H54 (cell line): ENCODE data around the gene ZNF763.
A peak's percentile ranks its signal among the peaks of the same experiment; 100 is the strongest.
"Not testable (repeated sequence)": the region's sequence is repeated elsewhere in the genome, so short reads cannot be mapped to it uniquely, and the experiment has no call there.

ENCODE experiments used
- DNase-seq: peaks from one replicate; pipeline ENCODE4 v3.0.0; 2011; ENCODE audit warnings: low spot score, mixed read lengths; ENCODE audit not compliant: insufficient read length
- FAIRE-seq: peaks from 3 replicates; lab custom pipeline; 2011; peaks lifted over from hg19 to GRCh38; lab: Jason Lieb, UNC
- POLR2A ChIP-seq: IDR thresholded peaks from 2 replicates; pipeline ENCODE4 v1.6.1; 2011; ENCODE audit warnings: low read depth, mild to moderate bottlenecking, low read length

The ZNF763 gene

DNA sequence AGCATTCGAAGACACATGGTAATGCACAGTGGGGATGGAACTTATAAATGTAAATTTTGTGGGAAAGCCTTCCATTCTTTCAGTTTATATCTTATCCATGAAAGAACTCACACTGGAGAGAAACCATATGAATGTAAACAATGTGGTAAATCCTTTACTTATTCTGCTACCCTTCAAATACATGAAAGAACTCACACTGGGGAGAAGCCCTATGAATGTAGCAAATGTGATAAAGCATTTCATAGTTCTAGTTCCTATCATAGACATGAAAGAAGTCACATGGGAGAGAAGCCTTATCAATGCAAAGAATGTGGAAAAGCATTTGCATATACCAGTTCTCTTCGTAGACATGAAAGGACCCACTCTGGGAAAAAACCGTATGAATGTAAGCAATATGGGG is 16.2 kb upstream of the ZNF763 start:
- no peak for TF ChIP-seq POLR2A
- FAIRE-seq (no peak), DNase-seq (no peak)

DNA sequence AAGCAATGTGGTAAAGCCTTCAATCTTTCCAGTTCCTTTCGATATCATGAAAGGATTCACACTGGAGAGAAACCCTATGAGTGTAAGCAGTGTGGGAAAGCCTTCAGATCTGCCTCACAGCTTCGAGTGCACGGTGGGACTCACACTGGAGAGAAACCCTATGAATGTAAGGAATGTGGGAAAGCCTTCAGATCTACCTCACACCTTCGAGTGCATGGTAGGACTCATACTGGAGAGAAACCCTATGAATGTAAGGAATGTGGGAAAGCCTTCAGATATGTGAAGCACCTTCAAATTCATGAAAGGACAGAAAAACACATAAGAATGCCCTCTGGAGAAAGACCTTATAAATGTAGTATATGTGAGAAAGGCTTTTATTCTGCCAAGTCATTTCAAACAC is 15.6 kb upstream of the ZNF763 start:
- DNase-seq (no peak), FAIRE-seq (no peak)
- TF ChIP-seq POLR2A: no peak

DNA sequence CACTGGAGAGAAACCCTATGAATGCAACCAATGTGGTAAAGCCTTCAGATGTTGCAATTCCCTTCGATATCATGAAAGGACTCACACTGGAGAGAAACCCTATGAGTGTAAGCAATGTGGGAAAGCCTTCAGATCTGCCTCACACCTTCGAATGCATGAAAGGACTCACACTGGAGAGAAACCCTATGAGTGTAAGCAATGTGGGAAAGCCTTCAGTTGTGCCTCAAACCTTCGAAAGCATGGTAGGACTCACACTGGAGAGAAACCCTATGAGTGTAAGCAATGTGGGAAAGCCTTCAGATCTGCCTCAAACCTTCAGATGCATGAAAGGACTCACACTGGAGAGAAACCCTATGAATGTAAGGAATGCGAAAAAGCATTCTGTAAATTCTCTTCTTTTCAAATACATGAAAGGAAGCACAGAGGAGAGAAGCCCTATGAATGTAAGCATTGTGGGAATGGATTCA is 15.2 kb upstream of the ZNF763 start:
- not testable (repeated sequence) for FAIRE-seq, DNase-seq

DNA sequence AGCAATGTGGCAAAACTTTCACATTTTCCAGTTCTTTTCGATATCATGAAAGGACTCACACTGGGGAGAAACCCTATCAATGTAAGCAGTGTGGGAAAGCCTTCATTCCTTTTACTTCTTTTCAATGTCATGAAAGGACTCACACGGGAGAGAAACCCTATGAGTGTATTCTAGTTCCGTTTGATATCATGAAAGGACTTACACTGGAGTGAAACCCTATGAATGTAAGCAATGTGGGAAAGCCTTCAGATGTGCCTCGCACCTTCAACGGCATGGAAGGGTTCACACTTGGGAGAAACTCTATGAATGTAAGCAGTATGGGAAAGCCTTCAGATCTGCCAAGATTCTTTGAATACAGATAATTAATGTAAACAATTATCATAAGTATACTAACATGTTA is 14.5 kb upstream of the ZNF763 start:
- FAIRE-seq (no peak), DNase-seq (no peak)
- TF ChIP-seq POLR2A: no peak

DNA sequence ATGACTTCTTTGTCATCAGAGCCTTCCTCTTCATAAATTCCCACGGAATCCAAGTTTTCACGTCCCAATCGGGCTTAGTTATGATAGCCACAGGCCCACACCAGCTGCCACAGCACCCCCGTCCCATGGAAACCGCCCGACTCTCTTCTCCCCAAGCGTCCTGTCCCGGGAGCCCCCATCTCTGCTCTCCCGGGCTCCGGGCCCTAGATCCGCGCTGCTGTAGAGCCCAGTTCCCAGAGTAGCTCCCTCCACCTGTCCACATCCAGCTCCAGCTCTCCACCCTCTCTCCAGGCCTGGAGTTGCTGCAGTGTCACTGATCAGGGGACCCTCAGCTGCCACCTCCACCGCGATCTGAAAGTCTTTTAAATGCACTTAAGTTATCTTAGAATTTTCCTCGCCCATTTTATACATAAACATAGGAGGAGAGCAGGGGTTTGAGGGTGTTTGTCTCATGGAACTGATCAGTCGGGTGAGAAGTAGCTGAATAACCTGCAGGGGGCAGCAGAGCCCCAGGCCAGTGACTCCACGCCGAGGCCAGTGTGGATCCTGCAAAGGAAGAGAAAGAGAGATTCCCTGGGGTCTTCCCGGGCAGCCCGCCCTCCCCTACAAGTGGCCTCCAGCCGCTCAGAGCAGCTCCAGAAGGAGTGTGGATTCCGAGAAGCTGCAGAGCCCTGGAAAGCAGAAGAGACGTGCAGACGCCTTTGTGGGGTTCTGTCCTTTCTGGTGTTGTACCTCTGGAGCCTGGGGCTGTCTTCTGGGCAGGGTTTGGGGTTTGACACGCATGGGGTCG is 1.1 kb upstream of the ZNF763 start:
- no peak for TF ChIP-seq POLR2A
- FAIRE-seq: no peak
- DNase-seq: peak; percentile 42

DNA sequence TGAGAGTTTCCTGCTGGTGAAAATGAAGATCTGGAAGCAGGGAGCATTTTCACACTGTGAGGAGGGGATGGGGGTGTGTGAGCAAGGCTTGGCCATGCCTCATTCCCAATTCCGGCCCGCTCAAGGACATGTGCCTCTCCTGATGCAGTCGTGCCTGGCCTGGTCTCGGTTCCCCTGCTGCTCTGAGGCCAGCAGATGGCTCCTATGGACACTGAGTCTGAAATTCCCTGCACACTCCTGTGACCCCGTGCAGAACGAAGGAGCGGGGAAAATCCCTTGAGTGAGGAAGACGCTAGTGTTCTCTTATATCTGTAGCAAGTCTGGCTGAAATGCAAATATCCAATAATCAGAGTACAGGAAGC is 363 bp upstream of the ZNF763 start:
- no peak for FAIRE-seq
- DNase-seq: no peak
- no peak for TF ChIP-seq POLR2A

DNA sequence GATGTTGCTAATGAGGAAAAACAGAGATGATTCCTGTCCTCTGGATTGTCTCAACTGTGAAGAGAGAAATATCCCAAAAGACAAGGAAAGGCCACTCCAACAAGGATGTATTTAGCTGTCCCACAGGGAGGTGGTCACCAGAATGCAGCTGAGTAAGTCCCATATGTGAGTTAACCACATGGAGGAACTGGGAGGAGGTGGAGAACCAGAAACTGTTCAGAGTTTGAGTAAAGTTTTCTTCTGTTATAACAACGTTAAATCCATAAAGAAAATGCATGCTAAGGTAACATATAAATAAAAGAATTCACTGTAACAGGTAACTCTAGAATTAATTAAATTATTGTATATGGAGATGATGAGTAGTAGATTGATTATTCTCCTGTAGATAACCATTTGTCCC is 5.3 kb downstream of the ZNF763 start:
- TF ChIP-seq POLR2A: no peak
- DNase-seq (no peak), FAIRE-seq (no peak)

DNA sequence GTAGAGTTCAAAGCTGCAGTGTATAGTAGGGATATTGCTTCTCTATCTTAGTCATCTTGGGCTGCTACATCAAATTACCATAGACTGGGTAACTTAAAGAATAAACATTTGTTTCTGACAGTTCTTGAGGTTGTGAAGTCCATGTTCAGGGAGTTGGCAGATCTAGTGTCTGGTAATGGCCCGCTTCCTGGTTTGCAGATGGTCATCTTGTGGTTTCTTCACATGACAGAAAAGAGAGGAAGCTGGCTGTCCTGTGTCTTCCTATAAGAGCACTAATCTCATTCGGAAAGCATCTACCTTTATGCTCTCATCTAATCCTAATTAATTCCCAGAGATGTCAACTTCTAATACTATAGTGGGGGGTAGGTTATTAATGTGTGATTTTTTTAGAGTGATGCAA is 6.2 kb downstream of the ZNF763 start:
- no peak for TF ChIP-seq POLR2A
- DNase-seq (no peak), FAIRE-seq (no peak)

DNA sequence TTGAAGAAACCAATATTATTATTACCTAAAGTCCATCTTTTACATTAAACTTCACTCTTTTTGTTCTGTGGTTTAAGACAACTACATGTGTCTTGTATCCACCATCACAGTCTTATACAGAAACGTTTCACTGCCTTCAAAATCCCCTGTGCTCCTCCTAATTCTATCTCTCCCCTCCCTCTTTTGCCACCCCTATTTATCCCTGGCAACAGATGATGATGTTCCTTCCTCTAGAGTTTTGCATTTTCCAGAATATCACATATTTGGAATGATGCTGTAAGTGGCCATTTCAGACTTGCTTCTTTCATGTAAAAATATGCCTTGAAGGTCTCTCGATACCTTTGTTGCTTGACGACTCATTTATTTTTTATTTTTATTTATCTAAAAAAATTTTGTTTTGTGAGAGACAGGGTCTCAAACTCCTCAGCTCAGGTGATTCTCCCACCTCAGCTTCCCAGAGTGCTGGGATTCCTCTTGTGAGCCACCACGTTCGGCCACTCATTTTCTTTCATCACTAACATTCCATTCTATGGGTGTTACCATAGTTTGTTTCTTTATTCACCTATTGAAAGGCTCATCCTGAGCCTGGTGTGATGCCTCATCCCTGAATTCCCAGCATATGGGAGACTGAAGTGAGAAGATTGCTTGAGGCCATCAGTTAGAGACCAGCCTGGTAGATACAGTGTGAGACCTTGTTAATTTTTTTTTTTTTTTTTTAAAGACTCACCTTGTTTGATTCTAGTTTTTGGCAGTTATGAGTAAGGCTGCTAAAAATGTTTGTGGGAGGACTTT is 8.4 kb downstream of the ZNF763 start:
- TF ChIP-seq POLR2A: no peak
- DNase-seq: no peak
- no peak for FAIRE-seq

DNA sequence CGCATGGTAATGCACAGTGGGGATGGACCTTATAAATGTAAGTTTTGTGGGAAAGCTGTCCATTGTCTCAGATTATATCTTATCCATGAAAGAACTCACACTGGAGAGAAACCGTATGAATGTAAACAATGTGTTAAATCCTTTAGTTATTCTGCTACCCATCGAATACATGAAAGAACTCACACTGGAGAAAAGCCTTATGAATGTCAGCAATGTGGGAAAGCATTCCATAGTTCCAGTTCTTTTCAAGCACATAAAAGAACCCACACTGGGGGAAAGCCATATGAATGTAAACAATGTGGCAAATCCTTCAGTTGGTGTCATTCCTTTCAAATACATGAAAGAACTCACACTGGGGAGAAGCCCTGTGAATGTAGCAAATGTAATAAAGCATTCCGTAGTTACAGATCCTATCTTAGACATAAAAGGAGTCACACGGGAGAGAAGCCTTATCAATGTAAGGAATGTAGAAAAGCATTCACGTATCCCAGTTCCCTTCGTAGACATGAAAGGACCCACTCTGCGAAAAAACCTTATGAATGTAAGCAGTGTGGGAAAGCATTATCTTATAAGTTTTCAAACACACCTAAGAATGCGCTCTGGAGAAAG is 13.8 kb downstream of the ZNF763 start:
- no peak for DNase-seq
- no peak for FAIRE-seq
- no peak for TF ChIP-seq POLR2A

DNA sequence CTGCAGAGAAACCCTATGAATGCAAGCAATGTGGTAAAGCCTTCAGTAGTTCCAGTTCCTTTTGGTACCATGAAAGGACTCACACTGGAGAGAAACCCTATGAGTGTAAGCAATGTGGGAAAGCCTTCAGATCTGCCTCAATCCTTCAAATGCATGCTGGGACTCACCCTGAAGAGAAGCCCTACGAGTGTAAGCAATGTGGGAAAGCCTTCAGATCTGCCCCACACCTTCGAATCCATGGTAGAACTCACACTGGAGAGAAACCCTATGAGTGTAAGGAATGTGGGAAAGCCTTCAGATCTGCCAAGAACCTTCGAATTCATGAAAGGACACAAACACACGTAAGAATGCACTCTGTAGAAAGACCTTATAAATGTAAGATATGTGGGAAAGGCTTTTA is 14.7 kb downstream of the ZNF763 start:
- FAIRE-seq (no peak), DNase-seq (no peak)
- no peak for TF ChIP-seq POLR2A

DNA sequence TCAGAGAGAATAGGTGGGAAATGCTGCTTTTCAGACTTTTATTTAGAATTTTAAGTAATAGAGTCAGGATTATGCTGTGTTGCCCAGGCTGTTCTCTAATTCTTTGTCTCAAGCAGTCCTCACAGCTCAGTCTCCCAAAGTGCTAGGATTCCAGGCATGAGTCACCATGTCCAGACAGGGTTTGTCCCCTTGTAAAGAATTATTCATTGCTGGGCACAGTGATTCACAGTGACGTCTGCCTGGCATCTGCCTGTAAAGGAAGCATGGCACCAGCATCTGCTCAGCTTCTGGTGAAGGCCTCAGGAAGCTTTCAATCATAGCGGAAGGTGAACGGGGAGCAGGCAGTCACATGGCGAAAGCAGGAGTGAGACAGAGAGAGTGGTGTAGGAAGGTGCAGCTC is 17.7 kb downstream of the ZNF763 start:
- no peak for TF ChIP-seq POLR2A
- DNase-seq: no peak
- FAIRE-seq: no peak

DNA sequence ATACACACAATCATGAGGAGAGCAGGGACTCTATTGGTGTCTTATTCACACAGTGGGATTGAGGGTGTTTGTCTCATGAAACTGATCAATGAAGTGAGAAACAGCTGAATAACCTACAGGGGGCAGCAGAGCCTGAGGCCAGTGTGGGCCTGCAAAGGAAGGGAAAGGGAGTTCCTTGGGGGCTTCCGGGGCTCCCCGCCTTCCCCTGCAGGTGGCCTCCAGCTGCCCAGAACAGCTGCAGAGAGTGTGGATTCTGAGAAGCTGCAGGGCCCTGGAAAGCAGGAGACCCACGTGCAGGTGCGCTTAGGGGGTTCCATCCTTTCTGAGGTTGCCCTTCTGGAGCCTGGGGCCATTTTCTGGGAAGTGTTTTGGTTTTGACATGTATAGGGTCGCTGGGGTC is 20.1 kb downstream of the ZNF763 start:
- TF ChIP-seq POLR2A: no peak
- DNase-seq: no peak
- no peak for FAIRE-seq

DNA sequence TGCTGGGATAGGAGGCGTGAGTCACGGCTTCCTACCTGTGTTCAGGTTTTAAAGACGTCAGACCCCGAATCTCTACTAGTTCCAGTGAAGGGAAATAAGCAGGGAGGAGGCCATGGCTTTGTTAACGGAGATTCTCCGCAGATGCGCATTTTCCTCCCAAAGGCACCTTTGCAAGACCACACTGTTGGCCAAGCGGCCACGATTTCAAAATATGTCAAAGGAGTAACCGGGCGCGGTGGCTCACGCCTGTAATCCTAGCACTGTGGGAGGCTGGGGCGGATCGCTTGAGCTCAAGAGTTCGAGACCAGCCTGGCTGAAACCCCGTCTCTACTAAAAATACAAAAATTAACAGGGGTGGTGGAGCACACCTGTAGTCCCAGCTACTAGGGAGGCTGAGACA is 21.9 kb downstream of the ZNF763 start:
- FAIRE-seq: no peak
- TF ChIP-seq POLR2A: no peak
- no peak for DNase-seq
